HG03520 (cell line): Measurements from ENCODE around the gene ZFPM1.
"Not testable (repeated sequence)": the region's sequence is repeated elsewhere in the genome, so short reads cannot be mapped to it uniquely, and the experiment has no call there.

Experiments
- ATAC-seq: cut with Tn5 transposase; IDR thresholded peaks from one replicate; pipeline ENCODE4 v1.9.1; 2021; ENCODE audit warnings: mild to moderate bottlenecking, moderate library complexity; ENCODE audit not compliant: unreplicated experiment

ZFPM1 gene

DNA sequence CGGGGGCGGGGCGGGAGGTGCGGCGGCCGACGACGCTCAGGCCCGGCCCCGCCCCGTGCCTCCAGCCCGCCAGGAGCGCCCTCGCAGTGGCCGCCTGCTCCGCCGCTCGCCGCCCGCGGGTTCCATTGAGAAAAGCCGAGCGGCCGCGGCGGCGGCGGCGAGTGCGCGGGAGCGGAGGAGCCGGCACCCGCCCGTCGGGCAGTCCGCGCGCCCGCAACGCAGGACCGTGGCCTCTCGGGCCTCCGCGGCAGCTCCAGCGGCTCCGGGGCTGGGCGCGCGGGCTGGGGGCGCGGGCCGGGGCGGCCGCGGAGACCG is at the start of gene ZFPM1:
ZFPM1 (plus strand) TSS at position 64 of the 315 bp plus-strand sequence. CDS start 359 bp downstream, outside the sequence.
- no peak for ATAC-seq

DNA sequence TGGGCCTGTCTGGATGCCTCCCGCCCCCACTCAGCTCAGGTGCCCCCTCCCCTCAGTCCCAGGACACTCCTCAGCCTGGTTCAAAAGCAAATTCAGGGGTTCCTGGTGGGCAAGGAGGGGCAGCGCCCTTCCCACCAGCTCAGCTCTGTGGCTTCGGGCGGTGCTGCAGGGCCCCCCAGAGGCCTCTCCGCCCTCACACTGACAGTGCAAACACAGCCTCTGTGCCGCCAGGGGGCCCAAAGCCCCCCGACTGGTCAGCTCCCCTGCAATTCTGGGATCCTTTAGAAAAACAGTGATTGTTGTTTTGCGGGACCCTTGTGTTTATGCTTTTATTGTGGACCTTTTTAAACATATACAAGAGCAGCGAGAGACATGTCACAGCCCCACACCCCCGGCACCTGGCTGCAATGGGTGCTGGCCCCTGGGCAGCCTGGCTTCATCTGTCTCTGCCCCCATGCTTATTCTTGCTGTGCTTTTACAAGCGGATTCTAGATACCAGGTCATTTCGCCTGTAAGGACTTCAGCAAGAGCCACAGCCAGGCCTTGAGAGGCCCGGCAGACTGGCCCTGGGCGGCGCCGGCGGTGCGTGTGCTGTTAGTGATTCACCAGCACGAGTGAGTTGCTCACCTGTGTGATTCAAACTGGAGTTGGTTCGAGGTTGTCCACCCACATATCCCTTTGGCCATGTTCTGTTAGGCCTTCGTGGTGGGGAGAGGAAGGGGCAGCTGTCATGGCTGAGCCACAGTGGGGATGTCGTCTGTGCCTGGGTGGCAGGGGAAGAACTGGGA is 49.1 kb upstream of the ZFPM1 start:
- ATAC-seq = no peak

DNA sequence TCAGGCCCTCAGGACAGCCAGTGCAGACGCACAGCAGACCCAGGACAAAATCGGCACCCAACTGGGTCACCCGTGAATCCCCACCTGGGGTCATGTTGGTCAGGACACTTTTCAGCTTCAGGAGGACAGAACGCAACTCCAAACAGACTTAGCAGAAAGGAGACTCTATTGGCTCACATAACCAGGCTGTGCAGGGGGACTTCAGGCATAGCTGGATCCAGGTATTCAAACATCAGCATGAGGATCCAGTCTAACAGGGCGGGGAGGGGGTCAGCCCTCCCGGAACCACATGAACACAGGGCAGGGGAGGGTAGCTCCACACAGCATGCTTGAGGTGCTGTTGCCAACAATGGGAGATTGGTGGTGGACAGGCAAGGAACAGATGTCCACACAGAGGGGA is 48.3 kb upstream of the ZFPM1 start:
- no peak for ATAC-seq

DNA sequence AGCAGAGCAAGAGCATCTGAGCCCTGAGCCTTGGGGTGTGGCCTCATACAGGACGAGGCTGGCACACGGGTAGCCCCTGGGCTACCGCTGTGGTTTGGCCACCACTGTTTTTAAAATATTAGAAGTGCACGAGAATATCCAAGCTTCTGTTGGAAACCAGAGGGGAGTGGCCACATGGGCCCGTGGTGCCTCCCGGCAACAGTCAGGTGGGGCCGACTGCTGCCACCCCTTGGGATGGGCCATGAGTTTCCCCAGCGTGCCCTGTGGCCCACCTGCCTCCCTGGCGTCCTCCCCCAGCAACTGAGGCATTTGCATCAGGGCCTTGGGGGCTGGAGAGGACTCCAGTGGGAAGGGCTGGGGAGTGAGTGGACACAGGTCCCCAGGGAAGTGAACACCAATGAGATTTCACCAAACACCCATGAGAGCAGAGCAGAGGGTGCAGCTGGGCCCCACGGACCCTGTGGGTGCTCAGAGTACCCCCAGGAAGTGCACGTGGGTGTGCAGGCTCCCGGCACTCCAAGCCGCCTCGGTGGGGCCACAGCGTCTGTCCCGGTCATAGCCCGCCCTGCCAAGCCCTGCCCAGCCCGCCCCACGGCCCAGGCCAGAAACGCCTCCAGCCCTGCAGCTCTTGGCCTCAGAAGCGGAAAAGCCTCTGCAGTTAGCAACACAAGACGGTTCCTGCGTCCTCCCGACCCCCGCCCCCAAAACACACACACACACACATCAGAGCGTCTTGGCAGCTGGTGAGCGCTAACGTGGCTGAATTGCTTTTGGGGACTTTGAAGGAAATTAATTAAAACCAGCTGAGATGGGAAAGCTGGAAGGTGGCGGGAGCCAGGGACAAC is 47.6 kb upstream of the ZFPM1 start:
- no peak for ATAC-seq

DNA sequence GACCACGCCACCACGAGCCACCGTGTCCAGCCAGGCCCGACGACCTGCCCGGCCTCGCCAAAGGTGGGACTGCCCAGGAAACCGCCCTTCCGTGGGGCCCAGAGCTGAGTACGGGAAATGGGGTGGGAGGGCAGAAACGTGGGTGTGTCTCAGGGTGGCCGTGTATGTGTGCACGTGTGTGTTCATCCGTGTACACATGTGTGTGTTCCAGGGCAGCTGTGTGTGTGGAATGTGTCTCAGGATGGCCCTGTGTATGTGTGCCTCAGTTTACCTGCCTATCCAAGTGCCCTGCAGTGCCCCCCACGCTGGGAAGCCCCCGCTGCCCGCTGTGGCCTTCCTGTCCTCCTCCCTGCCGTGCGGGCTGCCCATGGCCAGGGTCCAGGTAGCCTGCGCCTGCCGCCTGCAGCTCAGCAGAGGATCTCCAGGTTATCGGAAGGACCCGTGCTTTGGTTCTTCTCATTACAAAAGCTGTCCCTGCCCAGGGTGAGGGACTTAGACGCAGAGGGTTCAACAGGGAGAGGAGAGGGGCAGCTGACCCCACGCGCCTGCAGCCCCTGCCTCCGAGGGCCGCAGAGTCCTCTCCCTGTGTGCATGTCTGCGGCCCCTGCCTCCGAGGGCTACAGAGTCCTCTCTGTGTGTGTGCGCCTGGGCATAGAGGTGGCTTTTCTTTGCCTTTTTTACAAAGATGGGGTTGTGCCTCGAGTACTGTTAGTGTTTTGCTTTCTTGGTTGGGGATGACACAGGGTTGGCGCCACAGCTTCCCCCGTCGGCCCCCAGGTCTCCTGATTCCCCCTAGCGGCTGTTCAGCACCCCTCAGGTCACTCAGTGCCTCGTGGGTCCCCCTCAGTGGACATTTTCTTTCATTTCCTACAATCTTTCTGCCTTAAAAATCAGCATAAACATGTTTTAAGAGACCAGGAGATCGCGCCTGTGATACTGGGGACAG is 46.7 kb upstream of the ZFPM1 start:
- no peak for ATAC-seq

DNA sequence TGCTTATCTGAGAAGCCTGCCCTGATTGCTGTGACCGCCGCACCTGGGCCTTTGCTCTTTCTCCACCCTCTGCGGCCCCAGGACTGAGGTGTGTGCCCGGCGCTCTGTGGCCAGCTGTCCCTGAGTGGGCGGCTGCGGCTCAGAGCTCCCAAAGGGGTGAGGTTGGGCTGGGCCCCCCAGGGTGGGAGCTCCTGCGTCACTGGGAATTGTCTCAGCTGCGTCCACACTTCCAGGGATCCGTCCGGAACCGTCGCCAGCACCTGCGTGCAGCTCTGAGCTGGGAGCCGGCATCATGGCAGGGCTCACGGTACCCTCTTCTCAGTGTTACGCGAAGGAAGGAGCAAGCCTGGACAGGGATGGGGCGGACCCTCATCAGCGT is 46.0 kb upstream of the ZFPM1 start:
- ATAC-seq = no peak

GRCh38 chr16:88407807-88408206 is 45.3 kb upstream of the ZFPM1 start:
- ATAC-seq = no peak

DNA sequence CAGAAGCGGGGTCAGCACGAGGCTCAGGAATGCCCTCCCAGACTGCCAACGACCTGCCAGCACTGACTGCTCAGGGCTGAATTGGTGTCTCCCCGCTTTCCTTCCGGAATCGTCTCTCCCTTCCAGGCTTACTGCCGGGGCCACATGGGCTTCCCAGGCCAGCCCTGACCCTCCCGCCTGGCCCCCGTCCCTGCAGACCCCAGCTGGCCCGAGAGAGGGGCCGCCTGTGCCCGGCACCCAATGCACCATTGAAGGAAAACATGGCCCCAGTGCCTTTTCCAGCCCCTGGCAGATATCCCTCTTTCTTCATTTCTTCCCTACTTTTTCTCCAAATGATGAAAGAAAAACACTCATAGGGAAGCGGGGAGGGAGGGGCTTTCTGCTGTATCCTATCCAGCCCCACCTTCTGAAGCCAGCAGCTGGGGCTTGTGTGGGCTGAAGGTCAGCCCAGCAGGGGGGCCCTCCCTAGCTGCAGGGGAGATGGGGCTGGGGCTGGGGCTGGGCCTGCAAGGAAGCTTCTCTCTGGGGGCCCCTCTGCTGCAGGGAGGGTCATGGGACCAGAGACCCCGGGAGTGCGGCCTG is 44.4 kb upstream of the ZFPM1 start:
- ATAC-seq = no peak

DNA sequence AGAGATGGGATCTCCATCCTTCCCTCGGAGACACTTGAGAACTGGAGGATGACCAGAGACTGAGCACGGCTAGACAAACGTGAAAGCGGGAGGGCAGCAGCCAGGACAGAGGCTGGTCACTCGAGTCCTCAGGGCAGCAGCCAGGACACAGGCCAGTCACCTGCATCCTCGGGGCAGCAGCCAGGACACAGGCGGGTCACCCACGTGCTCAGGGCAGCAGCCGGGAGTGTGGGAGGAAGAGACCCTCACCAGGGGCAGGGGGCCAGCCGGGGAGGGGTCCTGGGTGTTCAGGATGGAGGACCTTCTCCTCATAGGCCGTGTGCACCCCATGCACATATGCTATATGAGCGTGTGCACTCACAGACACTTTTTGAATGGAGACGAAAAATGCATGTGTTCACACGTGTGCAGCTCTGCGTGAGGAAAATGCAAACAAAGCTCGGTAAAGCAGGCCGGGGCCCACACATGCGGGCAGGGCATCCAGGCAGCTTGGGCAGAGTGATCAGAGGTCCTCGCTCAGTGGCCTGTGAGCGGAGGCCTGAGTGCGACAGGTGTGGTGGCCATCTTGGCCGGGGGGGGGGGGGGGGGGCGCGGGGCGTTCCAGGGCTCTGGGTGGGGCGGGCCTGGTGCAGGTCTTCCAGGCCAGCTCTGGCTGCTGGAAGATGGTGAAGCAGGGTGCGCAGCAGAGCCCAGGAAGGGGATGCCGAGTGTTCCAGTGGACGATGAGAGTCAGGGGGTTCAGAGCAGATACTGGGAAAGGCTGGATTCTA is 43.6 kb upstream of the ZFPM1 start:
- no peak for ATAC-seq

GRCh38 chr16:88410297-88410968 is 42.6 kb upstream of the ZFPM1 start:
- ATAC-seq = not testable (repeated sequence)

GRCh38 chr16:88411951-88412576 is 41.0 kb upstream of the ZFPM1 start:
- ATAC-seq = no peak

- no peak for ATAC-seq
Observed at GRCh38 chr16:88412766-88413165, 40.3 kb upstream of the ZFPM1 start.

DNA sequence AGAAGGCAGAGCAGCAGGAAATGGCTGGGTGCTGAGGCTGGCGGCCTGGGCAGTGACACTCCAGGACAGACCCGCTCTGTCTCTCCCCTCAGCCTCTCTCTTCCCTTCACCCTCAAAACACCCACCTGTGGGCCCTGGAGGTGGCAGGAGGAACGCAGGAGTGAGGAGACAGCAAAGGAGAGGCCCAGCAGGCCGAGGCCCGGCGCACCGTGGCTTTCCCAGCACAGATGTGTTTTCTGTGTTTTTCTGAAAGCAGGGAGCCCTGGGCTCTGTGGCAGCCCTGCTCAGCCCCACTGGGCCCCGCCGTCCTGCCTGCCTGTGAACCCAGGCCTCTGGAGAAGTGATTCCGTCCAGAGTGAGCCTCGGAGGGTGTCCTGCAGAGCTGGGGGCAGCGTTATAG is 39.8 kb upstream of the ZFPM1 start:
- ATAC-seq = no peak

DNA sequence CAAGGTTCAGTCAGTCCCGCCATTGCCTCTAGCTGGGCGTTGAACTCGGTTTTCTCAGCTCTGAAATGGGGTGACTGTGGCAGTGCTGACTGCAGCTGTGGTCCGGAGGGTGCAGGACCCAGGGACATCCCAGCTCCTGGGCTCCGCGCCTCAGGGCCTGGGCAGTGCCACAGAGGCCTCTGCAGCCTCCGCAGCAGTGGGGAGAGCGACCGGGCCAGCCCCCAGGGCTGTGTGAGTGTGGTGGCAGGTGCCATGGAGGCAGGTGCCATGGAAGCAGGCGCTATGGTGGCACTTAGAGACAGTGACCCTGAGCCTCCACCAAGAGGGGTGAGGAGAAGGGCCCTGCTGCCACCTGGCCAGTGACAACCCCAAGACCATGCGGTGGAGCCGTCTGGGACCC is 39.4 kb upstream of the ZFPM1 start:
- no peak for ATAC-seq

DNA sequence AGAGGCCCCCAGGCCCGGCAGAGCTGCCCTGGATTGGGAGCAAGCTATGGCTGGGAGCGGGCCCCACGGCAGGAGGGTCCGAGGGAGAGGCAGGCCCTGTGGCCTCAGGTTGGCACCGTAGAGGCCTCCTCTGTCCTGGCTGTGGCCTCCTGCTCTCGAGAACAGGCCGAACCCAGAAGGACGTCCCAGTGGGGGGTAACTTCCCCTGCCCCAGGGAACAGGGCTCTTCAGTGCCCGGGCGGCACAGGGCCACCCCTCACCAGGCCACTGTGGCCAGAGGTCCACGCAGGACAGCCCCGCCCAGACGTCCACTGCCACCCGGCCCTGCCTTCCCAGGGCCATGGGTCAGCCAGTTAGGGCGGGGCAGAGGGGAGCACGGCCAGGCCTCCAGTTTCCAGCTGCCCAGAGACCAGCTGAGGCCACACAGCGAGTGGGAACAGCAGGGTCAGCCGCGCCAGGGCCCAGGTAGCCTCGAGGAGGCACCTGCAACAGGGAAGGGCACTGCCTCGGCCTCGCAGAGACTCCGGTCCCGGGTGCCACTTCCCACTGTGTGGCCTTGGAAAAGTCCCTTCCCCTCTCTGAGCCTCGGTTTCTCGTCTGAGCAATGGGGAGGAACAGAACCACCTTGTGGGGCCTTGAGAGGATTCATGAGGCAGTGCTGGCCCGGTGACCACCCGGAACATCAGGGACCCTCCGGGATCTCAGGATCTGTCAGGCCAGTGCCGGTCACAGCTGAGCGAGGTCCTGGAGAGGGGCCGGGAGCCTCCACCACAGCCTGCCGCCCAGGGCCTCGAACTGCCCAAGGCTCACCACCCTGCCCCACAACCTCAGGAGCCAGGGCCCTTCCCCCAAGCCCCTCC is 38.3 kb upstream of the ZFPM1 start:
- no peak for ATAC-seq

DNA sequence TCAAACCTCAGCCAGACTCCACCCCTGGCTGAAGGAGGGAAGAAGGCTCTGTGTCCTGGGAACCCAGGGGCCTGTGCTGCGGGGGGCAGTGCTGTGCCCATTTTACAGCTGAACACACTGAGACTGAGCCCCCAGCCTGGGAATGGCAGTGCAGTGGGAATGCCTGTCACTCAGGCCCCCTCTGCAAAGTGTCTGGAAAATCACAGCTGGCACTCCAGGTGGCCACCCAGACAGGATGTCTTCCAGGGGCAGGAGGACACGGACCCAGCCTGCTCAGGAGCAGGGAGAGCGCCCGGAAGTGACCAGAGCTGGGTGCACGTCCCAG is 37.7 kb upstream of the ZFPM1 start:
- no peak for ATAC-seq

DNA sequence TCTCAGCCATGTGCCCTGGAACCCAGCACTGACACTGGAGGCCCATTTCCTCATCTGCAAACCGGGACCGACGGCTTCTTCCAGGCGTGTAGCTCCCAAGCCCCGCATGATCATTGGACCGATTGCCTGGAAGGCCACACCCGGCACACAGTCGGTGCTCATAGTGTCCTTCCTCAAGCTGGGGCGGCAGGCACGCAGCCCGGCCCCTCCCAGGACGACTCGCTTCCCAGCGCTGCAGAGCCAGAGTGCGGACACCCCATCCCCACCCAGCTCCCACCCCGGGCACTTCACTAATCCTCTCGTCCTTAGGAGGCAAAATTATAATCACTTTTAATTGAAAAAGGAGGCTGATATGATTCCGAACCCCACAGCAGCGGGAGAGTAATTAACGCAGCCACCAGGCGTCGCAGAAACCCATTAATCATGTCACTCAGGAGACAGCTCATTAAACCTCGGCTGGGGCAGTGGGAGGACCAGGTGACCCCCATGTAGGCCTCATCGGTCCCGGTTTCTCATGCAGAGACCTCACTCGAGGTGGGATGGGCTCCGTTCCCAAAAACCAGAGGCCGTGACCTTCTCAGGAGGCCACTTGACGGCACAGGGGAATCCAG is 37.3 kb upstream of the ZFPM1 start:
- no peak for ATAC-seq

- no peak for ATAC-seq
Observed at GRCh38 chr16:88416686-88417085, 36.4 kb upstream of the ZFPM1 start.
